ENCODE data around the gene RAB38.
A peak's percentile ranks its signal among the peaks of the same experiment; 100 is the strongest.

Gene RAB38

GRCh38 chr11:88170673-88171072, 4.6 kb downstream of the RAB38 start:
- Histone ChIP-seq H3K4me1 (ENCODE audit: control insufficient read depth, insufficient read depth, low read length, poor library complexity, severe bottlenecking) (no peaks in the 10 kb centered on the region), H3K27ac (ENCODE audit: low read depth, low read length, severe bottlenecking) (no peak overlapping the region), H3K36me3 (ENCODE audit: control insufficient read depth, insufficient read depth, low read length) (no peaks in the 10 kb centered on the region), H3K9me3 (ENCODE audit: control insufficient read depth, low read length) (no peaks in the 10 kb centered on the region), H3K4me3 (ENCODE audit: extremely low read depth, insufficient read depth, low read length, poor library complexity, severe bottlenecking) (no peak overlapping the region)
- no CpG with 5 or more reads among the region's 2 CpGs for WGBS, 2 experiments (ENCODE audit: insufficient coverage in 2 of 2)

- no peaks in the 10 kb centered on the region for H3K9me3 ChIP-seq (ENCODE audit: control insufficient read depth, low read length)
- H3K4me3 ChIP-seq (ENCODE audit: extremely low read depth, insufficient read depth, low read length, poor library complexity, severe bottlenecking) = no peak overlapping the region
- H3K4me1 ChIP-seq (ENCODE audit: control insufficient read depth, insufficient read depth, low read length, poor library complexity, severe bottlenecking) = no peaks in the 10 kb centered on the region
- no peaks in the 10 kb centered on the region for H3K36me3 ChIP-seq (ENCODE audit: control insufficient read depth, insufficient read depth, low read length)
- no peak overlapping the region for H3K27ac ChIP-seq (ENCODE audit: low read depth, low read length, severe bottlenecking)
- WGBS, 2 experiments (ENCODE audit: insufficient coverage in 2 of 2) = 95 to 96% methylated on average over 3 to 4 of the region's 4 CpGs
Measured at GRCh38 chr11:88169881-88170280, 5.4 kb downstream of the RAB38 start.

GRCh38 chr11:88169471-88169870, 5.8 kb downstream of the RAB38 start:
- H3K4me1 ChIP-seq (ENCODE audit: control insufficient read depth, insufficient read depth, low read length, poor library complexity, severe bottlenecking) = no peaks in the 10 kb centered on the region
- H3K9me3 ChIP-seq (ENCODE audit: control insufficient read depth, low read length) = no peaks in the 10 kb centered on the region
- no peak overlapping the region for H3K27ac ChIP-seq (ENCODE audit: low read depth, low read length, severe bottlenecking)
- no peaks in the 10 kb centered on the region for H3K36me3 ChIP-seq (ENCODE audit: control insufficient read depth, insufficient read depth, low read length)
- 100% methylated on average over 1 of the region's 2 CpGs for WGBS, 2 experiments (ENCODE audit: insufficient coverage in 2 of 2)
- no peak overlapping the region for H3K4me3 ChIP-seq (ENCODE audit: extremely low read depth, insufficient read depth, low read length, poor library complexity, severe bottlenecking)

- Histone ChIP-seq H3K36me3 (ENCODE audit: control insufficient read depth, insufficient read depth, low read length) (no peaks in the 10 kb centered on the region), H3K4me3 (ENCODE audit: extremely low read depth, insufficient read depth, low read length, poor library complexity, severe bottlenecking) (no peak overlapping the region), H3K27ac (ENCODE audit: low read depth, low read length, severe bottlenecking) (no peak overlapping the region), H3K4me1 (ENCODE audit: control insufficient read depth, insufficient read depth, low read length, poor library complexity, severe bottlenecking) (no peaks in the 10 kb centered on the region), H3K9me3 (ENCODE audit: control insufficient read depth, low read length) (no peaks in the 10 kb centered on the region)
Measured at GRCh38 chr11:88167853-88168252, 7.4 kb downstream of the RAB38 start.

GRCh38 chr11:88164806-88165585, 10.2 kb downstream of the RAB38 start:
- WGBS, 2 experiments (ENCODE audit: insufficient coverage in 2 of 2) = 83 to 100% methylated on average over 1 of the region's 1 CpG
- Histone ChIP-seq H3K9me3 (ENCODE audit: control insufficient read depth, low read length) (no peaks in the 10 kb centered on the region), H3K4me1 (ENCODE audit: control insufficient read depth, insufficient read depth, low read length, poor library complexity, severe bottlenecking) (no peaks in the 10 kb centered on the region), H3K27ac (ENCODE audit: low read depth, low read length, severe bottlenecking) (no peak overlapping the region), H3K4me3 (ENCODE audit: extremely low read depth, insufficient read depth, low read length, poor library complexity, severe bottlenecking) (no peak overlapping the region), H3K36me3 (ENCODE audit: control insufficient read depth, insufficient read depth, low read length) (no peaks in the 10 kb centered on the region)

GRCh38 chr11:88164320-88164719, 10.9 kb downstream of the RAB38 start:
- Histone ChIP-seq H3K9me3 (ENCODE audit: control insufficient read depth, low read length) (no peaks in the 10 kb centered on the region), H3K27ac (ENCODE audit: low read depth, low read length, severe bottlenecking) (no peak overlapping the region), H3K4me1 (ENCODE audit: control insufficient read depth, insufficient read depth, low read length, poor library complexity, severe bottlenecking) (no peaks in the 10 kb centered on the region), H3K36me3 (ENCODE audit: control insufficient read depth, insufficient read depth, low read length) (no peaks in the 10 kb centered on the region), H3K4me3 (ENCODE audit: extremely low read depth, insufficient read depth, low read length, poor library complexity, severe bottlenecking) (no peak overlapping the region)
- WGBS, 2 experiments (ENCODE audit: insufficient coverage in 2 of 2) = 100% methylated on average over 3 of the region's 4 CpGs; no CpG with 5 or more reads in 1 of the 2 experiments

GRCh38 chr11:88158081-88158480, 17.2 kb downstream of the RAB38 start:
- Histone ChIP-seq H3K4me1 (ENCODE audit: control insufficient read depth, insufficient read depth, low read length, poor library complexity, severe bottlenecking) (no peaks in the 10 kb centered on the region), H3K36me3 (ENCODE audit: control insufficient read depth, insufficient read depth, low read length) (no peaks in the 10 kb centered on the region), H3K27ac (ENCODE audit: low read depth, low read length, severe bottlenecking) (no peak overlapping the region), H3K4me3 (ENCODE audit: extremely low read depth, insufficient read depth, low read length, poor library complexity, severe bottlenecking) (no peak overlapping the region), H3K9me3 (ENCODE audit: control insufficient read depth, low read length) (peaks cover 8% of the 10 kb centered on the region)
- no CpG with 5 or more reads among the region's 1 CpG for WGBS, 2 experiments (ENCODE audit: insufficient coverage in 2 of 2)

GRCh38 chr11:88157370-88157769, 17.9 kb downstream of the RAB38 start:
- H3K4me1 ChIP-seq (ENCODE audit: control insufficient read depth, insufficient read depth, low read length, poor library complexity, severe bottlenecking) = no peaks in the 10 kb centered on the region
- 100% methylated on average over 1 of the region's 4 CpGs for whole genome bisulfite sequencing, 2 experiments (ENCODE audit: insufficient coverage in 2 of 2)
- no peaks in the 10 kb centered on the region for H3K36me3 ChIP-seq (ENCODE audit: control insufficient read depth, insufficient read depth, low read length)
- no peak overlapping the region for H3K4me3 ChIP-seq (ENCODE audit: extremely low read depth, insufficient read depth, low read length, poor library complexity, severe bottlenecking)
- H3K27ac ChIP-seq (ENCODE audit: low read depth, low read length, severe bottlenecking) = no peak overlapping the region
- H3K9me3 ChIP-seq (ENCODE audit: control insufficient read depth, low read length) = peaks cover 8% of the 10 kb centered on the region

- H3K4me3 ChIP-seq (ENCODE audit: extremely low read depth, insufficient read depth, low read length, poor library complexity, severe bottlenecking) = no peak overlapping the region
- H3K4me1 ChIP-seq (ENCODE audit: control insufficient read depth, insufficient read depth, low read length, poor library complexity, severe bottlenecking) = no peaks in the 10 kb centered on the region
- peaks cover 8% of the 10 kb centered on the region for H3K9me3 ChIP-seq (ENCODE audit: control insufficient read depth, low read length)
- peak overlapping the region; percentile 42 for H3K27ac ChIP-seq (ENCODE audit: low read depth, low read length, severe bottlenecking)
- no peaks in the 10 kb centered on the region for H3K36me3 ChIP-seq (ENCODE audit: control insufficient read depth, insufficient read depth, low read length)
Measured at GRCh38 chr11:88152381-88152780, 22.9 kb downstream of the RAB38 start.

GRCh38 chr11:88151709-88152265, 23.5 kb downstream of the RAB38 start:
- H3K36me3 ChIP-seq (ENCODE audit: control insufficient read depth, insufficient read depth, low read length) = no peaks in the 10 kb centered on the region
- peaks cover 8% of the 10 kb centered on the region for H3K9me3 ChIP-seq (ENCODE audit: control insufficient read depth, low read length)
- WGBS, 2 experiments (ENCODE audit: insufficient coverage in 2 of 2) = 86 to 87% methylated on average over 4 to 5 of the region's 5 CpGs
- H3K27ac ChIP-seq (ENCODE audit: low read depth, low read length, severe bottlenecking) = no peak overlapping the region
- H3K4me1 ChIP-seq (ENCODE audit: control insufficient read depth, insufficient read depth, low read length, poor library complexity, severe bottlenecking) = no peaks in the 10 kb centered on the region
- H3K4me3 ChIP-seq (ENCODE audit: extremely low read depth, insufficient read depth, low read length, poor library complexity, severe bottlenecking) = no peak overlapping the region

GRCh38 chr11:88146106-88146505, 29.1 kb downstream of the RAB38 start:
- Histone ChIP-seq H3K4me3 (ENCODE audit: extremely low read depth, insufficient read depth, low read length, poor library complexity, severe bottlenecking) (no peak overlapping the region), H3K27ac (ENCODE audit: low read depth, low read length, severe bottlenecking) (no peak overlapping the region), H3K4me1 (ENCODE audit: control insufficient read depth, insufficient read depth, low read length, poor library complexity, severe bottlenecking) (no peaks in the 10 kb centered on the region), H3K9me3 (ENCODE audit: control insufficient read depth, low read length) (no peaks in the 10 kb centered on the region), H3K36me3 (ENCODE audit: control insufficient read depth, insufficient read depth, low read length) (no peaks in the 10 kb centered on the region)
- 100% methylated on average over 1 of the region's 1 CpG; no CpG with 5 or more reads in 1 of the 2 experiments for WGBS, 2 experiments (ENCODE audit: insufficient coverage in 2 of 2)
